GM10847 (cell line): ENCODE data around the gene GFPT1.

Experiments
- POLR2A ChIP-seq: IDR thresholded peaks from 2 replicates; pipeline ENCODE4 v1.6.1; 2011; ENCODE audit not compliant: insufficient read length; ENCODE audit errors: extremely low read depth

Gene GFPT1

GRCh38 chr2:69359371-69359770 lies 27.7 kb downstream of the GFPT1 start:
- TF ChIP-seq POLR2A = no peak

GRCh38 chr2:69358914-69359313 lies 28.1 kb downstream of the GFPT1 start:
- TF ChIP-seq POLR2A = no peak

- no peak for TF ChIP-seq POLR2A
Observed at GRCh38 chr2:69356471-69356870, 30.6 kb downstream of the GFPT1 start.

GRCh38 chr2:69353360-69353759 lies 33.7 kb downstream of the GFPT1 start:
- no peak for TF ChIP-seq POLR2A

- TF ChIP-seq POLR2A = no peak
Observed at GRCh38 chr2:69348781-69349180, 38.2 kb downstream of the GFPT1 start.

GRCh38 chr2:69345434-69345833 lies 41.6 kb downstream of the GFPT1 start:
- TF ChIP-seq POLR2A = no peak

- no peak for TF ChIP-seq POLR2A
Observed at GRCh38 chr2:69344305-69344704, 42.7 kb downstream of the GFPT1 start.

- TF ChIP-seq POLR2A = no peak
Observed at GRCh38 chr2:69340101-69340775, 46.8 kb downstream of the GFPT1 start.

- no peak for TF ChIP-seq POLR2A
Observed at GRCh38 chr2:69335311-69335710, 51.7 kb downstream of the GFPT1 start.

- no peak for TF ChIP-seq POLR2A
Observed at GRCh38 chr2:69333352-69333751, 53.7 kb downstream of the GFPT1 start.

GRCh38 chr2:69330781-69331180 lies 56.2 kb downstream of the GFPT1 start:
- no peak for TF ChIP-seq POLR2A

GRCh38 chr2:69322631-69323030 lies 64.4 kb downstream of the GFPT1 start:
- TF ChIP-seq POLR2A = no peak

- TF ChIP-seq POLR2A = no peak
Observed at GRCh38 chr2:69316550-69316949, 70.5 kb downstream of the GFPT1 start.

- no peak for TF ChIP-seq POLR2A
Observed at GRCh38 chr2:69315160-69315761, 71.8 kb downstream of the GFPT1 start.

- TF ChIP-seq POLR2A = no peak
Observed at GRCh38 chr2:69311024-69311416, 76.0 kb downstream of the GFPT1 start.

GRCh38 chr2:69310111-69311023 lies 76.7 kb downstream of the GFPT1 start:
- TF ChIP-seq POLR2A = no peak
